ENCODE results near the gene HMGB1. TPM values are rescaled to one million over a fixed set of nuclear protein-coding genes. Genes with fewer than 3 reads are reported as not detected.

Gene HMGB1
- total and polyA plus RNA-seq, 2 donors (not counting 1 experiment from before 2014, with no cell fraction given): 79.2 to 529 TPM

DNA sequence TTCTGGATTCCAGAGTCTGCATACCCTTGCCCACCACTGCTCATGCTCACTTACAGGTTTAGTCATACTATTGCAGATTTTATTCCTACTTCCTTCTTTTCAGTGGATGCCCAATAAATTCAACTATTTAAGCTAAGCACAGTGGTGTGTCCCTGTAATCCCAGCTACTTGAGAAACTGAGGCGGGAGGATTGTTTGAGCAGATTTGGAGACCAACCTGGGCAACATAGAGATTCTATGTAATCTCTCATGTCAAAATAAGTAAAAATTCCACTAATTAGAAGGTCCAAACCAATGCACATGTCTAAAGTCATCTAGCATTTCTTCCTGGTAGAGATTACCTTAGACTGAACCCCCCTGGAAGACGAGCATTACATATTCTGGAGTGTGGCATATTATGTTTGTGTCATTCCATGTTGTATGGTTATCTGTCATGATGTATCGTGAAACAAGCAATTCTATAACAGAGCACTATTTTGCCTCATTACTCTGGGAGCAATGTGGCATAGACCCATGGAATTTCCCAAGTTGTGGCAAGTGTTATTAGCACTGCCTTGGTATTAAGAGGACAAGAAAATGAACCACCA is 8.3 kb downstream of the HMGB1 start:
- peak overlapping the region; percentile 35 for H3K27ac Mint-ChIP-seq

GRCh38 chr13:30456290-30456689 is 9.4 kb downstream of the HMGB1 start:
- H3K4me2 ChIP-seq (replicated peaks; ENCODE audit: low read depth, low read length, poor library complexity, severe bottlenecking): no peak overlapping the region
- H3K27ac ChIP-seq (ENCODE audit: low read length in 2 of 2): peak overlapping the region in 1 of 2 donors; percentile 41
- H3K27ac Mint-ChIP-seq: peak overlapping the region; percentile 63
- no peaks in the 10 kb centered on the region for H3K9me3 Mint-ChIP-seq (ENCODE audit: insufficient read depth)
- no peak for ATAC-seq (ENCODE audit: low read depth)
- no peak overlapping the region for H3K9ac ChIP-seq (ENCODE audit: low read length)
- H3K4me3 ChIP-seq (ENCODE audit: control extremely low read depth in 1 of 5, extremely low read depth in 1 of 5, insufficient read depth in 1 of 5, low read depth in 2 of 5, low read length in 4 of 5): no peak overlapping the region
- POLR2A ChIA-PET: interaction anchor here (0.6 to 1.6 kb wide), 3 partner anchors 10 to 15 kb away, joined by 4 to 5 read pairs (median 4); no protein-coding TSS in a partner anchor
- no peaks in the 10 kb centered on the region for H3K27me3 Mint-ChIP-seq
- no peaks in the 10 kb centered on the region for H4K20me1 ChIP-seq (ENCODE audit: control insufficient read depth, insufficient read depth, low read length, poor library complexity, severe bottlenecking)
- no peaks in the 10 kb centered on the region for H3K9me3 ChIP-seq (ENCODE audit: control extremely low read depth in 1 of 3, control insufficient read depth in 2 of 3, insufficient read depth in 1 of 3, low read length in 2 of 3)
- peaks cover 42% of the 10 kb centered on the region for H3K4me1 Mint-ChIP-seq
- WGBS (ENCODE audit: insufficient coverage): 69% methylated on average over 2 of the region's 3 CpGs
- no peaks in the 10 kb centered on the region for H3K27me3 ChIP-seq (replicated peaks in 1 of 4; ENCODE audit: control extremely low read depth in 1 of 4, control insufficient read depth in 3 of 4, insufficient read depth in 4 of 4, low read length in 3 of 4)
- no peak for TF ChIP-seq EZH2 (IDR thresholded peaks at IDR 0.05; ENCODE audit: borderline replicate concordance, insufficient read depth, low read depth, low read length, poor library complexity, severe bottlenecking)
- TF ChIP-seq, protein P1, sequence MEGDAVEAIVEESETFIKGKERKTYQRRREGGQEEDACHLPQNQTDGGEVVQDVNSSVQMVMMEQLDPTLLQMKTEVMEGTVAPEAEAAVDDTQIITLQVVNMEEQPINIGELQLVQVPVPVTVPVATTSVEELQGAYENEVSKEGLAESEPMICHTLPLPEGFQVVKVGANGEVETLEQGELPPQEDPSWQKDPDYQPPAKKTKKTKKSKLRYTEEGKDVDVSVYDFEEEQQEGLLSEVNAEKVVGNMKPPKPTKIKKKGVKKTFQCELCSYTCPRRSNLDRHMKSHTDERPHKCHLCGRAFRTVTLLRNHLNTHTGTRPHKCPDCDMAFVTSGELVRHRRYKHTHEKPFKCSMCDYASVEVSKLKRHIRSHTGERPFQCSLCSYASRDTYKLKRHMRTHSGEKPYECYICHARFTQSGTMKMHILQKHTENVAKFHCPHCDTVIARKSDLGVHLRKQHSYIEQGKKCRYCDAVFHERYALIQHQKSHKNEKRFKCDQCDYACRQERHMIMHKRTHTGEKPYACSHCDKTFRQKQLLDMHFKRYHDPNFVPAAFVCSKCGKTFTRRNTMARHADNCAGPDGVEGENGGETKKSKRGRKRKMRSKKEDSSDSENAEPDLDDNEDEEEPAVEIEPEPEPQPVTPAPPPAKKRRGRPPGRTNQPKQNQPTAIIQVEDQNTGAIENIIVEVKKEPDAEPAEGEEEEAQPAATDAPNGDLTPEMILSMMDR (IDR thresholded peaks at IDR 0.05): no peak
- no peak overlapping the region for H3K4me3 Mint-ChIP-seq
- peaks cover 0 to 21% of the 10 kb centered on the region in 2 experiments for H3K36me3 ChIP-seq (replicated peaks in 1 of 2; ENCODE audit: control extremely low read depth in 1 of 2, control insufficient read depth in 1 of 2, extremely low read depth in 1 of 2, insufficient read depth in 2 of 2, low read length in 1 of 2)
- DNase-seq: no peak
- H3K79me2 ChIP-seq (ENCODE audit: control insufficient read depth, insufficient read depth, low read length): peaks cover 53% of the 10 kb centered on the region
- peaks cover 10 to 15% of the 10 kb centered on the region in 2 donors for H3K4me1 ChIP-seq (ENCODE audit: control insufficient read depth in 2 of 2, insufficient read depth in 2 of 2, low read length in 2 of 2)
- CTCF ChIA-PET: interaction anchor here (0.8 to 1.6 kb wide), 7 partner anchors 8 to 324 kb away, joined by 3 to 8 read pairs (median 4); no protein-coding TSS in a partner anchor
- H2AFZ ChIP-seq (ENCODE audit: insufficient read depth, low read depth, low read length, poor library complexity, severe bottlenecking): no peak overlapping the region
- intact Hi-C loops (cut with micrococcal nuclease): no loop called here

More for the DNA sequence above, 8.3 kb downstream of the HMGB1 start:
- no peak for DNase-seq
- Histone ChIP-seq H3K4me3 (ENCODE audit: control extremely low read depth in 1 of 5, extremely low read depth in 1 of 5, insufficient read depth in 1 of 5, low read depth in 2 of 5, low read length in 4 of 5) (no peak overlapping the region), H3K36me3 (replicated peaks in 1 of 2; ENCODE audit: control extremely low read depth in 1 of 2, control insufficient read depth in 1 of 2, extremely low read depth in 1 of 2, insufficient read depth in 2 of 2, low read length in 1 of 2) (peaks cover 0 to 32% of the 10 kb centered on the region in 2 experiments), H3K27me3 (replicated peaks in 1 of 4; ENCODE audit: control extremely low read depth in 1 of 4, control insufficient read depth in 3 of 4, insufficient read depth in 4 of 4, low read length in 3 of 4) (no peaks in the 10 kb centered on the region), H2AFZ (ENCODE audit: insufficient read depth, low read depth, low read length, poor library complexity, severe bottlenecking) (no peak overlapping the region), H3K4me2 (replicated peaks; ENCODE audit: low read depth, low read length, poor library complexity, severe bottlenecking) (no peak overlapping the region), H3K27ac (ENCODE audit: low read length in 2 of 2) (no peak overlapping the region), H4K20me1 (ENCODE audit: control insufficient read depth, insufficient read depth, low read length, poor library complexity, severe bottlenecking) (no peaks in the 10 kb centered on the region), H3K9ac (ENCODE audit: low read length) (no peak overlapping the region), H3K79me2 (ENCODE audit: control insufficient read depth, insufficient read depth, low read length) (peaks cover 64% of the 10 kb centered on the region), H3K4me1 (ENCODE audit: control insufficient read depth in 2 of 2, insufficient read depth in 2 of 2, low read length in 2 of 2) (peaks cover 15 to 26% of the 10 kb centered on the region in 2 donors), H3K9me3 (ENCODE audit: control extremely low read depth in 1 of 3, control insufficient read depth in 2 of 3, insufficient read depth in 1 of 3, low read length in 2 of 3) (no peaks in the 10 kb centered on the region)
- no peak for ATAC-seq (ENCODE audit: low read depth)
- Mint-ChIP-seq H3K4me3 (no peak overlapping the region), H3K9me3 (ENCODE audit: insufficient read depth) (no peaks in the 10 kb centered on the region), H3K4me1 (peaks cover 49% of the 10 kb centered on the region), H3K27me3 (no peaks in the 10 kb centered on the region)
- no CpG with 5 or more reads among the region's 3 CpGs for WGBS (ENCODE audit: insufficient coverage)
- intact Hi-C loops (cut with micrococcal nuclease): no loop called here
- POLR2A ChIA-PET: interaction anchor here (0.7 to 1.0 kb wide), 2 partner anchors 14 to 83 kb away, joined by 3 to 5 read pairs; no protein-coding TSS in a partner anchor
- CTCF ChIA-PET: interaction anchor here (0.7 to 1.4 kb wide), 4 partner anchors 31 to 263 kb away, joined by 3 to 6 read pairs (median 4); no protein-coding TSS in a partner anchor
- TF ChIP-seq, protein P1 (IDR thresholded peaks at IDR 0.05): no peak
- no peak for TF ChIP-seq EZH2 (IDR thresholded peaks at IDR 0.05; ENCODE audit: borderline replicate concordance, insufficient read depth, low read depth, low read length, poor library complexity, severe bottlenecking)
